DMS53 treated with DMSO at 0.1 percent for 48 hours (cell line): ENCODE results near the gene RNF149.
"Not testable (repeated sequence)": the region's sequence is repeated elsewhere in the genome, so short reads cannot be mapped to it uniquely, and the experiment has no call there.

Source experiments
- DNase-seq: peaks from one replicate; lab custom pipeline; 2025; ENCODE audit not compliant: unreplicated experiment; lab: John Stamatoyannopoulos, UW

Gene RNF149

GRCh38 chr2:101308432-101309210, at the start of gene RNF149:
Gene RNF149 (minus strand): TSS chr2:101308701. CDS start chr2:101308588, 113 bp downstream.
- peak; percentile 85 for DNase-seq

GRCh38 chr2:101357376-101357775, 48.9 kb upstream of the RNF149 start:
- no peak for DNase-seq

DNA sequence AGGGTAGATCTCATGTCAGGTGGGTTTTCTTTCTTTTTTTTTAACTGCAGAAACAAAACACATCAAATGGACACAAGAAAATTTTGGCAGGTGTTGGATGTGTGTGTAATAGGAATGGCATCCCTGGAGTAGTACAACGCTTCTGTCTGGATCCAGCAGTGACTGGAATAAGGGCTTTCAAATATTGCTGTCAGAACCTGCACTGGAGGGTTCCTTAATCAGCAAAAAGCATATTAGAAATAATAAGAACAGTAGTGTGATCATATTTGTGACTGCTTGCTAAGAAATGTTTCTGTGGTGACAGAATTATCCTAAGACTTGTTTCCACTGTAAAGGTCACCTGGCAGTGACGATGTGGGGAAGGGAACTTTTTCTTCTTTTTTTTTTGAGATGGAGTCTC, 48.0 kb upstream of the RNF149 start:
- DNase-seq = no peak

DNA sequence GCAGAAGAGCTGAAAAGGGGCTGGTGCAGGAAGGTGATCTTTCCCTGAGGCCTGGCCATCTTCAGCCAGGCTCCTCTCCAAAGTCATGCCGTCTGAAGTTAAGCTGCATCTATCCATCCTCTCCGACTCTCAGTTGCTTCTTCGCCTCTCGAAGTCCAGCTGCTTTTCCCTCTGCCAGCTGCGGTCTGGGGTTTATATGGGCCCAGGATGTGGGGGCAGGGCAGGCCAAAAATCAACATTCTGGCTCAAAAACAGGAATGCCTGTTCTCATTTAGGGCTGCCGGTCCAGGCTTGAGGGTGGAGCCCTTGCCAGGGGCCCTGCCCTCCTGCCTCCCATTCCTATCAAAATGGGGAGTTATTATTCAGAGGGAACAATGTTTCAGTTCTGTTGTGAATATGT, 47.6 kb upstream of the RNF149 start:
- DNase-seq = no peak

DNA sequence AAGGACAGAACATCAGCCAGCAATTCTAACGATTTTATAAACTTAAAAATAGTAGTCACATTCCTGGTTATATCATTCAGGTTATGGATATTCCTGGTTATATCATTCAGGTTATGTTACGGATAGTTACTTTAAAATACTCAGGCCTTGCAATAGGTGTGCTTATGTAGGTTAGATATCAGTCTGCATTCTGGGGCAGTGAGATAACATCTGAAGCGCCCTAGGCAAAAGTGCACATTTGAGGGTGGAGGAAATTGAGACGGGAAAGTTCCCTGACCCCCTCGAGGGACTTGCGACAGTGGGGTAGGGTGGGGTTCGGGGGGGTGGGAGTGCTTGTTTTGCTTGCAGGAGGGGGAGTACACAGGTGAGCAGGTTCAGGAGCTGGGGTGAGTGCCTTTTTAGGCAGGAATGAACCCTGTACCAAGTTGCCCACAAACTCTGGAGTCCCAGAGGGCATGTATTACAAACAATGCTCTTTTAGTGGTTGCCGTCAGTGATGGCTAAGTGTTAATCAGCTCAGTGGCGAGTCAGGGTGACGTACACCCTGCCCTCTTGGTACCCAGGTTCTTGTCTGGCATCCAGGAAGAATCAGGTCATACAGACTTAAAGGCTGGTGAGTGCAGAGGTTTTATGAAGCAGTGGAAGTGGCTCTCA, 47.0 kb upstream of the RNF149 start:
- no peak for DNase-seq

DNA sequence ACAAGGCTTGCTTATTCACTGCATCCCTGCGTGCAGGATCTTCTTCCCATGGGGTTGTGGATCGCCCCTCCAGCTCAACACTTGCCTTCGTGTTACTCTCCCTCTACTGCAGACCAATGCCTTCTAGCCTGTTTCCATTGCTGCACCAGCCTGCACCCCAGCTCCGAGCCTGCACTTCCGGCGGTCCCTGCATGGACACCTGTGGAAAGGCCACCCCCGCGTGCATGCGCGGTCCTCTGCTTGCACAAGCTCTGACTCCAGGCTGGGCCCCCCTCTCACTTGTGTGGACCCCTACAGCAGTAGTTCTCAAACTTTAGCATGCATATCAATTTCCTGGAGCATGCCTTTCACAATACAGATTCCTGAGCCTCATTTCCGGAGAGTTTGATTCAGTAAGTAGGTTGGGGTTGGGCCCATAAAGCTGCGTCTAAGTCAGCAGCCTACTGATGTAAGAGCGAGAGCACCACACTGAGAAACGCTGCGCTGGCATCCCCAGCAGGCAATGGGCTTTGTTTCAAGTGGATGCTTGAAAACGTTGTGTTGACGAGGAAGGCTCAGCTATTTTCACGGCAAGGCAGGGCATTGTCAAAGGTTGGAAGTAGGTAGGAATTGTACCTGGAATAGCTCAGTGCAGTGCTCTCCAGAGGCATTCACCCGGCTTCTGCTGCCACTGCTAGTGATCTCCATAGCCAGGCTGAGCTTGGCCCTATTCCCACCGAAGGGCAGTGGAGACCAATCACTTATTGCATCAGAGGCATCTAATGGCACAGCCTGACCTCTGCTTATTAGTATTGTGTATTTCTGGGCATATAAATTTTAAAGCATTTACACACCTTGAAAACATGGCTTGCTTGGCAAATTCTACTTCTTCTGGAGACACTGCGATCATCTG, 46.2 kb upstream of the RNF149 start:
- DNase-seq = no peak

DNA sequence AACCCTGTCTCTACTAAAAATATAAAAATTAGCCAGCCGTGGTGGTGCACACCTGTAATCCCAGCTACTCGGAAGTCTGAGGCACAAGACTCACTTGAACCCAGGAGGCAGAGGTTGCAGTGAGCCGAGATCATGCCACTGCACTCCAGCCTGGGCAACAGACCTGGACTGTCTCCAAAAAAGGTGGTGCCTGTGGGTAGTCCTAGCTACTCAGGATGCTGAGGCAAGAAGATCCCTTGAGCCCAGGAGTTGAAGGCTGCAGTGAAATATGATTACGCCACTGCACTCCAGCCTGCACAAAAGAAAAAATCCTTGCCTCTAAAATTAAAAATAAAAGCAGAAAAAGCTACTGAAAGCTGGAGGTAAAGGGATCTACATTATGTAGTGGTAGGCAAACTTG, 44.1 kb upstream of the RNF149 start:
- DNase-seq = not testable (repeated sequence)

DNA sequence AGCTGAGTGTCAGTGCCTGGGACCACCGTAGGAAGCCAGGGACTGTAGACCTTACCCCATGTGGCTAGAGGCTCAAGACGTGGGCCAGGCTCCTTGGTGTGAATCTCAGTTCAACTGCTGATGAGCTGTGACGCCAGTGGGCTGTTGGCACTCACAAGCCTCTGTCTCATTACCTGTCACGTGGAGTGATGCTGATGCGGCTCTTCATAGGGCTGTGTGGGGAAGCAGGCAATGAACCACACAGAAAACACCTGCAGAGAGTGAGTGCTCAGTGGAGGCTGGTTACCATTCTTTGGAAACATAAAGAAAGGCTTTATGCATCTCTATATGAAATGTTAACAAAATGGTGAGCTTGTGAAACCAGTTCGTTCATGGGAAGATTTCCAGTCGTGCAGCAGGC, 42.7 kb upstream of the RNF149 start:
- no peak for DNase-seq

DNA sequence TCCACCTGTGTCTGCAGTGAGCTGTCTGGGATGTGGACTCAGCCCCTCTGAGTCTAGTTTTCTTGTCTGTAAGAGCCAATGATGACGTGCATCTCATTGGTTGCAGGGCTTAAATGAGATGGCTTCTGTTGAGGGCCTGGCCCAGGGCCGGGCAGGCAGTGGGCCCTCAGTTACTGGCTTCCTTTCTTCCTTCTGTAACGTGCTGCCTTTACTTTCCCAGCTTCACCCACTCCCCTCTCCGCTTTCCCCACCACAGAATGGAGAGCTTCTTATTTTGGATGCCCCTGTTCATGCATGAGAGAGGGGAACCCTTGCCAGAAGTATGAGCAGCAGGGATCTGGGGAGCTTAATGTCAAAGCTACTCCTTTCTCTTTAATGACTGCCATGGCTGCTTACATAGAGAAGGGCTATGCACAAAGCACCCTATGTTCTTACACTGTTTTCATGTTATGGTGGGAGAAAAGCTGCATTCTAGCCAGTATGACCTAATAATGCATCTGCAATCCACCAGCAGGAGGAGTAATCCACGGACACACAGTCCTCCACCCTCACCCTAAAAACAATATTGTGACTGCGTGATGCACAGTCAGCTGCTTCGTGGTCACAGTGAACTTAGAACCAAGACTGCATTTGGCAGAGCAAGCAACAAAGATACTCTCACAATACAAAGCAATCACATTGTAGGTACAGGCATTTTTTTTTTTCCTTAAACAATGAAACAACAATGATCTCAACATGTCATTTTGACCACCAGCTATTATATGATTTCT, 41.6 kb upstream of the RNF149 start:
- DNase-seq = no peak

DNA sequence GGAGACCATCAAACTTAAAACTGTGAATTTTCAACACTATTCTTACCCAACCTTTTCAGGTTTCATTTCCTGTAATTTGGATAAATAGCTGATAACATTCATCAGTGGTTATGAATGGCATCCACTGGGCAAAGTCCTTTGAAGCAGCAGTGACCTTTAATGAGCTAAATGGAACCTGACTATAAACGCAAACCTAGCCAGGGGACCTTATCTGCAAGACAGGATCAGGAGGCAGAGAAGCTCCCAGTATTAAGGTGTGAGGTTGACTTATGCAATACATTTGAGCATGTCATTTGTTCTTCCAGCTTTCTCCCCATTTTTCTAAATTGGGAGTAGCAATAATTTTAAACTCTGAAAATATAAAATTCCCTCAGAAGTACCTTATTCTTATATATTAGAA, 40.4 kb upstream of the RNF149 start:
- no peak for DNase-seq

- DNase-seq = no peak
Observed at GRCh38 chr2:101346909-101347308, 38.4 kb upstream of the RNF149 start.

GRCh38 chr2:101344137-101344536, 35.6 kb upstream of the RNF149 start:
- no peak for DNase-seq

- DNase-seq = no peak
Observed at GRCh38 chr2:101342625-101343008, 34.1 kb upstream of the RNF149 start.

DNA sequence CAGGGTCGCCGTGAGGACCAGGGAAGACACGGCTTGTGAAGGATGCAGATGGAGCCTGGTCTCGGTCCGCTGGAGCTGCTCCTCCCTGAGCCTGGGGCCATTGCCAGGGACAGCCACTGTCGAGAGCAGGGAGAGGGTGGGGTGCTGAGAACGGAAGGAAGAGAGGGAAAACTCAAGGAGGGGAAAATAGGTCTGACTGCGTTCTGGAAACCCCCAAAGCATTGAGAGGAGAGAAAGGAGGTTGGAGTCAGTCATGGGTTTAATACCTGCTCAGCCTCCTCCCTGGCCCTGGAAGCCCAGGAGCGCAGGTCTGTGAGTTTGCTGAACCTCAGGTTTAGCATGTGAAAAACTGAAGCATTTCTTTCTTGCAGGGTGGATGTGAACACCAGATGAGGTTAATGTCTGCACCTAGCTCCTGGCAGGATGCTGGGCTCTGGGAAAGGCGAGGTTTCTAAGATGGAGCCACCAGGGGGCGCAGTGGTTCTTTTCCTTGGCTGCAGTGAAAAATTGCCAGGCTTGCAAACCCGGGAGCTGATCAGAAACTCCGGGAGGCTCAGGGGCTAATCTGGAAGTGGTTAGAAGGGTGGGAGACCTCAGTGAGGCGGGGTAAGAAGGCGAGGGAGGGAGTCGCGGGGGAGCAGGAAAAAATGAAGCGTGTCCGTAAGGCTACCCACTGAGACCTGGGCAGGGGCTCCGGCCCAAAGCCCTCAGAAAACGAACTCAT, 33.6 kb upstream of the RNF149 start:
- peak; percentile 83 for DNase-seq

DNA sequence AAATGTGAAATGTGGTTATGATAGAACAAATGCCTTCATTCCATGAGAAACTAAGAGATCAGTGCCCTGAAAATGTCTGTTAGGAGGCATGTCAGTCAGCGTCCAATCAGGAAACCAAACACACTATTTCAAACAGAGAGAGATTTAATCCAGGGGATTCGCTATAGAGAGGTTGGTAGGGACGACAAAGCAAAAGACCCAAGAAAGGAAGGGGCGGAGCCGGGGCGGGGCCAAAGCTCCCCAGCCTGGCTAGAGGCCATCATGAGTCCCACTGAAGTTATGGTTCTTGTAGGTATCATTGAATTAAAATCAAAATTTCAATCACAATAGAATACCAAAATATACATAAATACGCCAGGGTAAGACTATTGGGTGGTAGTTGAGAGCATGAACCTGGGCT, 32.9 kb upstream of the RNF149 start:
- no peak for DNase-seq

- no peak for DNase-seq
Observed at GRCh38 chr2:101340141-101340551, 31.6 kb upstream of the RNF149 start.

DNA sequence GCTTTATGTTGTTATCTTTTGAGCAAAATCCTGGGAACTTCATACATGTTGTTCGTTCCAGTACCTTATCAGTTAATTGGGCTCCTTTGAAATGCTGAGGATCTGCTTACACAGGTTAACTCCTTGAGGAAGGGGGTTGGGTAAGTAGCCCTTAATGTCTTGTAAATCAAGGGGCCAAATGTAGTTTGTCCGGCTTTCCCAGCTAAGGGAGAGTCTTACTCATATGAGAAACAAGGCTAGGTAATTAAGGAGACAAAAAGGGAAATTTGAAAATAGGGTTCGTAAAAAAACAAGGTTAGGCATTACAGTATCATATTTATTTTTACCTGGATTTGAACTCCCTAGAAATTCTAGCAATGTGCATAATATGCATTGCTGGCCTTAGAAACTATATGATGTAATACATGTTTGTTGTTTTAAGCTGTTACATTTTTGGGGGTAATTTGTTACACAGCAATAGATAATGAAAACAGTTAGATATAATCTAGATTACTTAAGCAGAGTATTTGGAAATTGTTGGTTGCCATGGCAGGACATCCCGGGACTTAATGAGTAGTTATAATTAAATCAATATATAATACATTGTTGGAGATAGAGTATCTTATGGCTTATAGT, 30.9 kb upstream of the RNF149 start:
- DNase-seq = no peak

- no peak for DNase-seq
Observed at GRCh38 chr2:101337877-101338276, 29.4 kb upstream of the RNF149 start.

DNA sequence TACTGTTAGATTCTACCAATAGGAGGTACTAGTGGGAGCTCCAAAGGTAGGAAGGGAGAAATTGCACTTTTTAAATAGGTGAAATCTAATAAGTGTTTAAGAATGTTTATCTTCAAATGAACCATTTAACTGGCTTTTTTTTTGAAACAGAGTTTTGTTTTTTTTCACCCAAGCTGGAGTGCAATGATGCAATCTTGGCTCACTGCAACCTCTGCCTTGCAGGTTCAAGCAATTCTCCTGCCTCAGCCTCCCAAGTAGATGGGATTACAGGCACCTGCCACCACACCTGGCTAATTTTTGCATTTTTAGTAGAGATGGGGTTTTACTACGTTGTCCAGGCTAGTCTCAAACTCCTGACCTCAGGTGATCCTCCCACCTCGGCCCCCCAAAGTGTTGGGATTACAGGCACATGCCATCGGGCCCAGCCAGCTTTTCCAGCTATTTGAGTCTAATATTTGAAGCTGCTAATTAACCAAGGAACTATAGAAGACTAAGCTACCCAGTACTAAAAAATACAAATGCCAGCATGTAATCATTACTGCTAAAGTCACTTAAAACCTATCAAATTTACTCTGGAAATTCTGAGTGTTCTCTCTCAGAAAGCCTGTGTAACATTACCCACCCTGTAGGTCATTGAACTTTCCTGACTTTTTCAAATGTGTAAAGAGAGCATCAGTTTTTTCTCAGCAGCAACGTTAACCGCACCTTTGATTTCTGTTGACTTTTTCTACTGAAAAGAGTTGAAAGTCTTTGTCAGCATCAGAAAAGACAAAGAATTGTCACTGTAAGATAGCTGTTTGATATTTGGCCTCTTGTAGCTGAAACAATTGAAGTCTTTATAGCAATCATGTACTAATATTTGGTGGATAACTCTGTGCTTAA, 24.6 kb upstream of the RNF149 start:
- DNase-seq = no peak
